VCaP (cell line): Measurements from ENCODE around the gene CABLES1.

ENCODE experiments used
- H3K27ac ChIP-seq: fragments of 450-650 bp; 2 replicates; pipeline ENCODE4 v1.5.1; 2017
- CTCF ChIP-seq: fragments of 450-650 bp; conservative IDR thresholded peaks from 2 replicates; pipeline ENCODE4 v1.5.1; 2017; ENCODE audit warnings: mild to moderate bottlenecking, moderate library complexity

The CABLES1 gene

GRCh38 chr18:23186781-23187180 is 51.5 kb downstream of the CABLES1 start:
- no peak overlapping the region for H3K27ac ChIP-seq
- TF ChIP-seq CTCF = no peak

- no peak overlapping the region for H3K27ac ChIP-seq
- TF ChIP-seq CTCF = no peak
Measured at GRCh38 chr18:23188068-23188760, 52.9 kb downstream of the CABLES1 start.

GRCh38 chr18:23189099-23189498 is 53.8 kb downstream of the CABLES1 start:
- TF ChIP-seq CTCF = no peak
- no peak overlapping the region for H3K27ac ChIP-seq

- H3K27ac ChIP-seq = no peak overlapping the region
- TF ChIP-seq CTCF = no peak
Measured at GRCh38 chr18:23189768-23190661, 54.7 kb downstream of the CABLES1 start.

GRCh38 chr18:23191232-23191631 is 55.9 kb downstream of the CABLES1 start:
- no peak for TF ChIP-seq CTCF
- peak overlapping the region; percentile 67; the same call in 1 of the 2 replicates for H3K27ac ChIP-seq

- TF ChIP-seq CTCF = no peak
- H3K27ac ChIP-seq = no peak overlapping the region
Measured at GRCh38 chr18:23193742-23194141, 58.5 kb downstream of the CABLES1 start.

- H3K27ac ChIP-seq = no peak overlapping the region
- no peak for TF ChIP-seq CTCF
Measured at GRCh38 chr18:23194155-23194996, 59.1 kb downstream of the CABLES1 start.
